ENCODE measurements around the gene HPS1.

The HPS1 gene

GRCh38 chr10:98411166-98411565, 35.6 kb downstream of the HPS1 start:
- DNase-seq (ENCODE audit: low read depth), result no peak

GRCh38 chr10:98410759-98411158, 36.0 kb downstream of the HPS1 start:
- DNase-seq (ENCODE audit: low read depth), result no peak

- no peak for DNase-seq (ENCODE audit: low read depth)
Observed at GRCh38 chr10:98410135-98410743, 36.5 kb downstream of the HPS1 start.

GRCh38 chr10:98408799-98409198, 37.9 kb downstream of the HPS1 start:
- DNase-seq (ENCODE audit: low read depth), result no peak

- DNase-seq (ENCODE audit: low read depth), result no peak
Observed at GRCh38 chr10:98407744-98408241, 38.9 kb downstream of the HPS1 start.

GRCh38 chr10:98407017-98407743, 39.6 kb downstream of the HPS1 start:
- no peak for DNase-seq (ENCODE audit: low read depth)

GRCh38 chr10:98405422-98405821, 41.3 kb downstream of the HPS1 start:
- no peak for DNase-seq (ENCODE audit: low read depth)

GRCh38 chr10:98404571-98405359, 42.0 kb downstream of the HPS1 start:
- no peak for DNase-seq (ENCODE audit: low read depth)

GRCh38 chr10:98403812-98404504, 42.8 kb downstream of the HPS1 start:
- DNase-seq (ENCODE audit: low read depth), result no peak

GRCh38 chr10:98402931-98403718, 43.6 kb downstream of the HPS1 start:
- DNase-seq (ENCODE audit: low read depth), result no peak

- DNase-seq (ENCODE audit: low read depth), result no peak
Observed at GRCh38 chr10:98402478-98402877, 44.3 kb downstream of the HPS1 start.

- DNase-seq (ENCODE audit: low read depth), result no peak
Observed at GRCh38 chr10:98400482-98400881, 46.3 kb downstream of the HPS1 start.

- DNase-seq (ENCODE audit: low read depth), result no peak
Observed at GRCh38 chr10:98399784-98400183, 47.0 kb downstream of the HPS1 start.

- DNase-seq (ENCODE audit: low read depth), result no peak
Observed at GRCh38 chr10:98397089-98397600, 49.6 kb downstream of the HPS1 start.

GRCh38 chr10:98396096-98397063, 50.4 kb downstream of the HPS1 start:
- no peak for DNase-seq (ENCODE audit: low read depth)

- no peak for DNase-seq (ENCODE audit: low read depth)
Observed at GRCh38 chr10:98394851-98395440, 51.8 kb downstream of the HPS1 start.

GRCh38 chr10:98391578-98391991, 55.1 kb downstream of the HPS1 start:
- DNase-seq (ENCODE audit: low read depth), result no peak

- no peak for DNase-seq (ENCODE audit: low read depth)
Observed at GRCh38 chr10:98391065-98391464, 55.7 kb downstream of the HPS1 start.

- no peak for DNase-seq (ENCODE audit: low read depth)
Observed at GRCh38 chr10:98390406-98390805, 56.3 kb downstream of the HPS1 start.

GRCh38 chr10:98389398-98389797, 57.3 kb downstream of the HPS1 start:
- DNase-seq (ENCODE audit: low read depth), result no peak

Measured in activated T-cell treated with anti-CD3 and anti-CD28 coated beads for 1 hour (primary cell).